Testis (tissue), 2 donors: ENCODE results near the gene SLC6A7.

Experiments used
- POLR2A ChIP-seq: fragments of 450-650 bp; IDR thresholded peaks from one replicate; pipeline ENCODE4 v1.6.1; 2017; ENCODE audit warnings: antibody characterized with exemption, mild to moderate bottlenecking, moderate library complexity
- TF ChIP-seq, protein P1 (sequence below), 3 experiments: fragments of 450-650 bp in 2 of 3; fragments of 200-600 bp in 1 of 3; sonication (generic) in 1 of 3; IDR thresholded peaks; one replicate each; pipeline ENCODE4 v1.5.1; 2016 to 2019; ENCODE audit warnings: antibody characterized with exemption in 3 of 3, mild to moderate bottlenecking in 2 of 3, moderate library complexity in 1 of 3

DNA sequence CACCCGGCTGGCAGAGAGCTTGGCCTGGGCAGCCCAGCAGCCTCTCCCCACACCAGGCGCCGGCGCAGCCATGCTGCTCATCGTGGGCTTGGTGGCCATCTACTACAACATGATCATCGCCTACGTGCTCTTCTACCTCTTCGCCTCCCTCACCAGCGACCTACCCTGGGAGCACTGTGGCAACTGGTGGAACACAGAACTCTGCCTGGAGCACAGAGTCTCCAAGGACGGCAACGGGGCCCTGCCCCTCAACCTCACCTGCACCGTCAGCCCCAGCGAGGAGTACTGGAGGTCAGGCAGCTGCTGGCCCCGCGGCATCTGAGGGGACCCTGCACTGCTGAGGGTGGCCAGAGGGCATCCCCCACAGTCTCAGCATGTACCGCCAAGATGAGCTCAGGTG, 7.1 kb downstream of the SLC6A7 start:
- TF ChIP-seq, protein P1, sequence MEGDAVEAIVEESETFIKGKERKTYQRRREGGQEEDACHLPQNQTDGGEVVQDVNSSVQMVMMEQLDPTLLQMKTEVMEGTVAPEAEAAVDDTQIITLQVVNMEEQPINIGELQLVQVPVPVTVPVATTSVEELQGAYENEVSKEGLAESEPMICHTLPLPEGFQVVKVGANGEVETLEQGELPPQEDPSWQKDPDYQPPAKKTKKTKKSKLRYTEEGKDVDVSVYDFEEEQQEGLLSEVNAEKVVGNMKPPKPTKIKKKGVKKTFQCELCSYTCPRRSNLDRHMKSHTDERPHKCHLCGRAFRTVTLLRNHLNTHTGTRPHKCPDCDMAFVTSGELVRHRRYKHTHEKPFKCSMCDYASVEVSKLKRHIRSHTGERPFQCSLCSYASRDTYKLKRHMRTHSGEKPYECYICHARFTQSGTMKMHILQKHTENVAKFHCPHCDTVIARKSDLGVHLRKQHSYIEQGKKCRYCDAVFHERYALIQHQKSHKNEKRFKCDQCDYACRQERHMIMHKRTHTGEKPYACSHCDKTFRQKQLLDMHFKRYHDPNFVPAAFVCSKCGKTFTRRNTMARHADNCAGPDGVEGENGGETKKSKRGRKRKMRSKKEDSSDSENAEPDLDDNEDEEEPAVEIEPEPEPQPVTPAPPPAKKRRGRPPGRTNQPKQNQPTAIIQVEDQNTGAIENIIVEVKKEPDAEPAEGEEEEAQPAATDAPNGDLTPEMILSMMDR (IDR thresholded peaks at IDR 0.05): no peak
- TF ChIP-seq POLR2A: no peak
